ENCODE data around the gene CSF1R. TPM values are rescaled to one million over a fixed set of nuclear protein-coding genes. Genes with fewer than 3 reads are reported as not detected.

CSF1R gene
- total RNA-seq, 4 donors from 2014 or later, result 7.5 to 17.0 (median 9.8) TPM

GRCh38 chr5:150080696-150081435 is 5.5 kb downstream of the CSF1R start:
- no peaks in the 10 kb centered on the region for H3K4me1 ChIP-seq
- TF ChIP-seq CTCF (IDR thresholded peaks at IDR 0.05 in 4 of 5, conservative IDR thresholded peaks at IDR 0.05 in 1 of 5), result no peak
- TF ChIP-seq POLR2A (IDR thresholded peaks at IDR 0.05), result no peak
- ATAC-seq, result no peak
- no peaks in the 10 kb centered on the region for H3K9me3 ChIP-seq
- no peaks in the 10 kb centered on the region for H3K36me3 ChIP-seq
- DNase-seq, result no peak
- in situ Hi-C loops (cut with MboI; ENCODE audit: low sequenced_read_pairs in 4 of 4) (no loop called here), intact Hi-C loops (cut with DNase I; ENCODE audit: low total_unique reads) (no loop called here)
- no peak overlapping the region for H3K27ac ChIP-seq
- H3K4me3 ChIP-seq, result no peak overlapping the region
- H3K27me3 ChIP-seq, result no peaks in the 10 kb centered on the region

- no peak for DNase-seq
- TF ChIP-seq POLR2A (IDR thresholded peaks at IDR 0.05), result no peak
- TF ChIP-seq CTCF (IDR thresholded peaks at IDR 0.05 in 4 of 5, conservative IDR thresholded peaks at IDR 0.05 in 1 of 5), result no peak
- Histone ChIP-seq H3K4me3 (no peak overlapping the region), H3K4me1 (no peaks in the 10 kb centered on the region), H3K27ac (no peak overlapping the region), H3K36me3 (no peaks in the 10 kb centered on the region), H3K27me3 (no peaks in the 10 kb centered on the region), H3K9me3 (no peaks in the 10 kb centered on the region)
- in situ Hi-C loops (cut with MboI; ENCODE audit: low sequenced_read_pairs in 4 of 4) (no loop called here), intact Hi-C loops (cut with DNase I; ENCODE audit: low total_unique reads) (no loop called here)
- no peak for ATAC-seq
Observed at GRCh38 chr5:150079909-150080461, 6.4 kb downstream of the CSF1R start.

GRCh38 chr5:150078802-150079689 is 7.3 kb downstream of the CSF1R start:
- no peak for TF ChIP-seq CTCF (IDR thresholded peaks at IDR 0.05 in 4 of 5, conservative IDR thresholded peaks at IDR 0.05 in 1 of 5)
- no peak for TF ChIP-seq POLR2A (IDR thresholded peaks at IDR 0.05)
- H3K27me3 ChIP-seq, result no peaks in the 10 kb centered on the region
- DNase-seq (no peak), ATAC-seq (no peak)
- H3K36me3 ChIP-seq, result no peaks in the 10 kb centered on the region
- H3K4me3 ChIP-seq, result no peak overlapping the region
- no peaks in the 10 kb centered on the region for H3K4me1 ChIP-seq
- in situ Hi-C loops (cut with MboI; ENCODE audit: low sequenced_read_pairs in 4 of 4), result no loop called here
- no peaks in the 10 kb centered on the region for H3K9me3 ChIP-seq
- H3K27ac ChIP-seq, result no peak overlapping the region
- intact Hi-C loops (cut with DNase I; ENCODE audit: low total_unique reads), result no loop called here

GRCh38 chr5:150077996-150078801 is 8.2 kb downstream of the CSF1R start:
- DNase-seq (no peak), ATAC-seq (no peak)
- H3K4me3 ChIP-seq, result no peak overlapping the region
- H3K9me3 ChIP-seq, result no peaks in the 10 kb centered on the region
- H3K4me1 ChIP-seq, result no peaks in the 10 kb centered on the region
- H3K36me3 ChIP-seq, result no peaks in the 10 kb centered on the region
- intact Hi-C loops (cut with DNase I; ENCODE audit: low total_unique reads), result no loop called here
- in situ Hi-C loops (cut with MboI; ENCODE audit: low sequenced_read_pairs in 4 of 4), result no loop called here
- no peaks in the 10 kb centered on the region for H3K27me3 ChIP-seq
- TF ChIP-seq POLR2A (IDR thresholded peaks at IDR 0.05) (no peak), CTCF (IDR thresholded peaks at IDR 0.05 in 4 of 5, conservative IDR thresholded peaks at IDR 0.05 in 1 of 5) (no peak)
- no peak overlapping the region for H3K27ac ChIP-seq
